GM23338 (cell line): ENCODE data around the gene NELFB. TPM values are rescaled to one million over a fixed set of nuclear protein-coding genes. Genes with fewer than 3 reads are reported as not detected.

Source experiments
- ATAC-seq: fragments of 200-7000 bp; cut with Tn5 transposase; 3 replicates; pipeline ENCODE4 v1.9.1; 2020
- DNase-seq: peaks from one replicate; pipeline ENCODE4 v3.0.0-alpha.2; 2015; ENCODE audit warnings: low spot score
- H2AFZ ChIP-seq: fragments of 200-600 bp; sonication (generic); 2 replicates; pipeline ENCODE4 v1.8.0; 2016; ENCODE audit warnings: antibody characterized with exemption, mild to moderate bottlenecking, moderate library complexity
- H3F3A ChIP-seq: fragments of 200-600 bp; sonication (generic); replicated peaks from 2 replicates; pipeline ENCODE4 v1.8.0; 2017; ENCODE audit warnings: antibody characterized with exemption, mixed run types, low read depth
- H3K27ac ChIP-seq: fragments of 200-600 bp; sonication (generic); 2 replicates; pipeline ENCODE4 v1.6.1; 2016; ENCODE audit warnings: low read depth
- H3K27me3 ChIP-seq: fragments of 200-600 bp; sonication (generic); 2 replicates; pipeline ENCODE4 v1.8.0; 2016; ENCODE audit warnings: mild to moderate bottlenecking, mixed run types, moderate library complexity; ENCODE audit not compliant: insufficient read depth
- H3K36me3 ChIP-seq: fragments of 200-600 bp; sonication (generic); 2 replicates; pipeline ENCODE4 v1.8.0; 2016; ENCODE audit warnings: mild to moderate bottlenecking; ENCODE audit not compliant: insufficient read depth
- H3K4me1 ChIP-seq: fragments of 200-600 bp; sonication (generic); 2 replicates; pipeline ENCODE4 v1.8.0; 2016; ENCODE audit warnings: mild to moderate bottlenecking, moderate library complexity; ENCODE audit not compliant: insufficient read depth
- H3K4me2 ChIP-seq: fragments of 200-600 bp; sonication (generic); 2 replicates; pipeline ENCODE4 v1.7.1; 2017; ENCODE audit warnings: mixed run types
- H3K4me3 ChIP-seq: fragments of 200-600 bp; sonication (generic); 2 replicates; pipeline ENCODE4 v1.6.1; 2016; ENCODE audit warnings: mixed run types
- H3K79me2 ChIP-seq: fragments of 200-600 bp; sonication (generic); replicated peaks from 2 replicates; pipeline ENCODE4 v1.8.0; 2017; ENCODE audit warnings: mild to moderate bottlenecking; ENCODE audit not compliant: insufficient read depth
- H3K9me2 ChIP-seq: fragments of 200-600 bp; sonication (generic); 2 replicates; pipeline ENCODE4 v1.8.0; 2017; ENCODE audit not compliant: insufficient read depth
- H4K20me1 ChIP-seq: fragments of 200-600 bp; sonication (generic); replicated peaks from 2 replicates; pipeline ENCODE4 v1.8.0; 2017; ENCODE audit warnings: mild to moderate bottlenecking; ENCODE audit not compliant: insufficient read depth
- H3K27ac Mint-ChIP-seq: 2 replicates; pipeline ENCODE4 v1.8.0; 2020; ENCODE audit warnings: inconsistent platforms, mild to moderate bottlenecking, moderate library complexity, mixed read lengths
- H3K27me3 Mint-ChIP-seq: 3 replicates; pipeline ENCODE4 v1.8.0; 2022; ENCODE audit warnings: low read depth, mild to moderate bottlenecking, moderate library complexity, mixed read lengths, inconsistent platforms; ENCODE audit not compliant: insufficient read depth, poor library complexity
- H3K36me3 Mint-ChIP-seq: 3 replicates; pipeline ENCODE4 v1.8.0; 2021; ENCODE audit warnings: low read depth, mild to moderate bottlenecking, inconsistent platforms, moderate library complexity, mixed read lengths
- H3K4me1 Mint-ChIP-seq: 3 replicates; pipeline ENCODE4 v1.8.0; 2020; ENCODE audit warnings: mild to moderate bottlenecking, inconsistent platforms, mixed read lengths
- H3K4me3 Mint-ChIP-seq: 3 replicates; pipeline ENCODE4 v1.8.0; 2021; ENCODE audit warnings: moderate library complexity, mild to moderate bottlenecking, inconsistent platforms, mixed read lengths
- H3K9me3 Mint-ChIP-seq: 3 replicates; pipeline ENCODE4 v1.8.0; 2020; ENCODE audit warnings: moderate library complexity, mild to moderate bottlenecking, inconsistent platforms, mixed read lengths
- JUNB ChIP-seq: IDR thresholded peaks from one replicate; pipeline ENCODE4 v1.6.1; 2016; ENCODE audit warnings: antibody characterized with exemption; ENCODE audit not compliant: unreplicated experiment
- POLR2AphosphoS5 ChIP-seq: IDR thresholded peaks from 2 replicates; pipeline ENCODE4 v1.6.1; 2016; ENCODE audit warnings: antibody characterized with exemption, low read depth
- ZNF114 ChIP-seq: fragments of 250-450 bp; sonication (Bioruptor Pico); IDR thresholded peaks from 2 replicates; pipeline ENCODE4 v1.5.0; 2020; ENCODE audit warnings: mild to moderate bottlenecking, moderate library complexity
- polyA plus RNA-seq: library from polyadenylated mRNA; unstranded; fragments of >200 nt; fragmentation: Nextera tagmentation; extraction: Ambion mirVana; gene quantifications from 2 replicates; pipeline ENCODE4 v1.2.1, GENCODE V29; 2016
- total RNA-seq: library from RNA; depleted of rRNA; stranded (reverse); fragments of >200 nt; shearing (Covaris generic); gene quantifications from 2 replicates; pipeline ENCODE4 v1.2.3, GENCODE V29; 2014
- TF ChIP-seq, protein P1 (sequence below): IDR thresholded peaks from 2 replicates; pipeline ENCODE4 v1.6.1; 2016; ENCODE audit warnings: antibody characterized with exemption
- TF ChIP-seq, protein P2 (sequence below), 2 experiments: fragments of 200-600 bp in 1 of 2; sonication (generic) in 1 of 2; conservative IDR thresholded peaks; 2 replicates each; pipeline versions ENCODE4 v1.5.1 to v1.6.1; 2016 to 2017; ENCODE audit warnings: antibody characterized with exemption in 2 of 2, low read depth in 2 of 2, mild to moderate bottlenecking in 2 of 2, moderate library complexity in 1 of 2

NELFB gene
- total and polyA plus RNA-seq, 2 experiments from 2014 or later, result 30.0 to 97.3 TPM

- Histone ChIP-seq H2AFZ (no peak overlapping the region), H3F3A (no peaks in the 10 kb centered on the region), H3K4me3 (no peak overlapping the region), H3K27ac (no peak overlapping the region), H3K36me3 (no peaks in the 10 kb centered on the region), H3K79me2 (no peaks in the 10 kb centered on the region), H3K9me2 (no peaks in the 10 kb centered on the region), H3K4me2 (no peak overlapping the region), H3K4me1 (peaks cover 21% of the 10 kb centered on the region; the same call in 1 of the 2 replicates), H4K20me1 (no peaks in the 10 kb centered on the region), H3K27me3 (no peaks in the 10 kb centered on the region)
- no peaks in the 10 kb centered on the region for H3K36me3 Mint-ChIP-seq
- H3K9me3 Mint-ChIP-seq, result 0 out of 3 replicates have a peak, but pooled peaks cover 3% of the 10 kb centered on the region
- DNase-seq (no peak), ATAC-seq (no peak)
- peaks cover 2% of the 10 kb centered on the region; the same call in 2 of the 3 replicates for H3K4me1 Mint-ChIP-seq
- TF ChIP-seq, protein P1, sequence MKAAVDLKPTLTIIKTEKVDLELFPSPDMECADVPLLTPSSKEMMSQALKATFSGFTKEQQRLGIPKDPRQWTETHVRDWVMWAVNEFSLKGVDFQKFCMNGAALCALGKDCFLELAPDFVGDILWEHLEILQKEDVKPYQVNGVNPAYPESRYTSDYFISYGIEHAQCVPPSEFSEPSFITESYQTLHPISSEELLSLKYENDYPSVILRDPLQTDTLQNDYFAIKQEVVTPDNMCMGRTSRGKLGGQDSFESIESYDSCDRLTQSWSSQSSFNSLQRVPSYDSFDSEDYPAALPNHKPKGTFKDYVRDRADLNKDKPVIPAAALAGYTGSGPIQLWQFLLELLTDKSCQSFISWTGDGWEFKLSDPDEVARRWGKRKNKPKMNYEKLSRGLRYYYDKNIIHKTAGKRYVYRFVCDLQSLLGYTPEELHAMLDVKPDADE, result no peak
- no peak for TF ChIP-seq ZNF114 (CRISPR knock-in tag)
- TF ChIP-seq, protein P2, sequence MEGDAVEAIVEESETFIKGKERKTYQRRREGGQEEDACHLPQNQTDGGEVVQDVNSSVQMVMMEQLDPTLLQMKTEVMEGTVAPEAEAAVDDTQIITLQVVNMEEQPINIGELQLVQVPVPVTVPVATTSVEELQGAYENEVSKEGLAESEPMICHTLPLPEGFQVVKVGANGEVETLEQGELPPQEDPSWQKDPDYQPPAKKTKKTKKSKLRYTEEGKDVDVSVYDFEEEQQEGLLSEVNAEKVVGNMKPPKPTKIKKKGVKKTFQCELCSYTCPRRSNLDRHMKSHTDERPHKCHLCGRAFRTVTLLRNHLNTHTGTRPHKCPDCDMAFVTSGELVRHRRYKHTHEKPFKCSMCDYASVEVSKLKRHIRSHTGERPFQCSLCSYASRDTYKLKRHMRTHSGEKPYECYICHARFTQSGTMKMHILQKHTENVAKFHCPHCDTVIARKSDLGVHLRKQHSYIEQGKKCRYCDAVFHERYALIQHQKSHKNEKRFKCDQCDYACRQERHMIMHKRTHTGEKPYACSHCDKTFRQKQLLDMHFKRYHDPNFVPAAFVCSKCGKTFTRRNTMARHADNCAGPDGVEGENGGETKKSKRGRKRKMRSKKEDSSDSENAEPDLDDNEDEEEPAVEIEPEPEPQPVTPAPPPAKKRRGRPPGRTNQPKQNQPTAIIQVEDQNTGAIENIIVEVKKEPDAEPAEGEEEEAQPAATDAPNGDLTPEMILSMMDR (conservative IDR thresholded peaks at IDR 0.05; ENCODE audit: low read depth in 2 of 2), result no peak
- TF ChIP-seq POLR2AphosphoS5, result no peak
- TF ChIP-seq JUNB, result no peak
- H3K27me3 Mint-ChIP-seq, result peaks cover 5% of the 10 kb centered on the region
- no peak overlapping the region for H3K4me3 Mint-ChIP-seq
- no peak overlapping the region for H3K27ac Mint-ChIP-seq
Observed at GRCh38 chr9:137317718-137318511, 62.8 kb downstream of the NELFB start.

DNA sequence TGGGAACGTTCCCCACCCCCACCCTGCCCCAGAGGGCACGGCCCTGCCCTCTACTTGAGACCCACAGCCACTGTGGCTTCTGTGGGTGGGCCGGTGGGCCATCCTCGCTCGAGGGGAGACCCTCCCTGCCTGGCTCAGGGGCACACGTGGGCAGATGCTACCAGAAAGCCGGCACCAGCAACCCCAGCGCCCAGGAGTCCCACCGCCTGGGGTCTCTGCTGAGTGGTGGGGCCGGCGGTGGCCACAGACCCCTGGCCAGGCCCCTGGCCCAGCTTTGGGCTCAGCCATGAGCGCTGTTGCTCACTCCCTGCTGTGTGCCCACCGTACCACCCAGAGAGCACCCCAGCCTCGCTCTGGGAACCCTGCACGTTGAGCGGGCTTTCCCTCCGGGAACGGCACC, 63.5 kb downstream of the NELFB start:
- H3K36me3 Mint-ChIP-seq, result no peaks in the 10 kb centered on the region

More for the DNA sequence above, 63.5 kb downstream of the NELFB start:
- ATAC-seq (no peak), DNase-seq (no peak)
- H3K9me3 Mint-ChIP-seq, result 0 out of 3 replicates have a peak, but pooled peaks cover 3% of the 10 kb centered on the region
- Histone ChIP-seq H2AFZ (no peak overlapping the region), H3F3A (no peaks in the 10 kb centered on the region), H3K27me3 (no peaks in the 10 kb centered on the region), H3K27ac (no peak overlapping the region), H4K20me1 (no peaks in the 10 kb centered on the region), H3K4me1 (peaks cover 21% of the 10 kb centered on the region; the same call in 1 of the 2 replicates), H3K4me3 (no peak overlapping the region), H3K36me3 (no peaks in the 10 kb centered on the region), H3K4me2 (no peak overlapping the region), H3K9me2 (no peaks in the 10 kb centered on the region), H3K79me2 (no peaks in the 10 kb centered on the region)
- peaks cover under 1% of the 10 kb centered on the region; the same call in 2 of the 3 replicates for H3K4me1 Mint-ChIP-seq
- H3K27ac Mint-ChIP-seq, result no peak overlapping the region
- peaks cover 5% of the 10 kb centered on the region for H3K27me3 Mint-ChIP-seq
- H3K4me3 Mint-ChIP-seq, result no peak overlapping the region
- no peak for TF ChIP-seq JUNB
